Measurements from ENCODE around the gene CCNL2. TPM values are rescaled to one million over a fixed set of nuclear protein-coding genes. Genes with fewer than 3 reads are reported as not detected.

CCNL2 gene
- total RNA-seq, 1 experiment from 2014 or later: 173 TPM

GRCh38 chr1:1434131-1434823 is 35.1 kb upstream of the CCNL2 start:
- no peak overlapping the region for H2BK15ac ChIP-seq (ENCODE audit: low read depth, low read length)
- H3K4me2 ChIP-seq (ENCODE audit: insufficient read depth, insufficient read length, low read length): peak overlapping the region; percentile 59
- peak overlapping the region; percentile 22 for H3K18ac ChIP-seq (ENCODE audit: insufficient read length, low read depth, low read length)
- no peak overlapping the region for H4K91ac ChIP-seq (ENCODE audit: insufficient read length, low read depth, low read length)
- peaks cover 2% of the 10 kb centered on the region; the same call in 1 of the 2 replicates for H3K4me1 ChIP-seq (ENCODE audit: insufficient read depth, low read length)
- peaks cover 10% of the 10 kb centered on the region for H3K23me2 ChIP-seq (ENCODE audit: insufficient read length, low read depth, low read length, poor library complexity, severe bottlenecking)
- H2BK12ac ChIP-seq (ENCODE audit: insufficient read length, low read depth, low read length): no peak overlapping the region
- H2AK5ac ChIP-seq (ENCODE audit: insufficient read length, low read length): no peak overlapping the region
- no peaks in the 10 kb centered on the region for H3K36me3 Mint-ChIP-seq (ENCODE audit: insufficient read depth in 1 of 3, low read depth in 3 of 3)
- no peaks in the 10 kb centered on the region for H3K9me3 Mint-ChIP-seq
- no peaks in the 10 kb centered on the region for H4K20me1 ChIP-seq (ENCODE audit: control insufficient read depth, insufficient read depth, insufficient read length)
- H3K4me3 Mint-ChIP-seq: peak overlapping the region; percentile 64 to 81; a peak in 4 of 5 replicates
- peaks cover 31 to 46% of the 10 kb centered on the region in 2 experiments for H3K4me1 Mint-ChIP-seq
- H3K9me3 ChIP-seq (ENCODE audit: control insufficient read depth, low read depth, low read length): no peaks in the 10 kb centered on the region
- peak overlapping the region in 1 of 3 experiments; percentile 57; a peak in 1 of 7 replicates for H3K27ac Mint-ChIP-seq
- no peaks in the 10 kb centered on the region for H3K79me1 ChIP-seq (ENCODE audit: insufficient read depth, low read depth, low read length, poor library complexity, severe bottlenecking)
- H3K56ac ChIP-seq (ENCODE audit: insufficient read length, low read depth, low read length): no peak overlapping the region
- no peak overlapping the region for H4K8ac ChIP-seq (replicated peaks; ENCODE audit: insufficient read length, low read depth, low read length)
- H3K79me2 ChIP-seq (ENCODE audit: insufficient read depth, low read length): peaks cover 2% of the 10 kb centered on the region; the same call in 1 of the 2 replicates
- peak; percentile 76 for DNase-seq
- no peak overlapping the region for H3K9ac ChIP-seq (ENCODE audit: extremely low read depth, insufficient read length, low read length)
- no peak overlapping the region for H3T11ph ChIP-seq (ENCODE audit: low read length)
- TF ChIP-seq CTCF (conservative IDR thresholded peaks at IDR 0.05): no peak
- no CpG with 5 or more reads among the region's 32 CpGs for WGBS (ENCODE audit: extremely low coverage, insufficient read length, low lambda C conversion rate)
- H3K4ac ChIP-seq (ENCODE audit: low read depth, low read length): no peak overlapping the region
- no peak overlapping the region for H2BK5ac ChIP-seq (ENCODE audit: insufficient read length, low read length)
- peak overlapping the region; percentile 39; the same call in 1 of the 2 replicates for H3K14ac ChIP-seq (ENCODE audit: insufficient read depth, low read length)
- no peak overlapping the region for H2BK20ac ChIP-seq (ENCODE audit: low read depth, low read length, poor library complexity, severe bottlenecking)
- no peak overlapping the region for H4K5ac ChIP-seq (ENCODE audit: insufficient read length, low read depth, low read length)
- H2BK120ac ChIP-seq (ENCODE audit: low read depth, low read length, poor library complexity, severe bottlenecking): no peak overlapping the region
- no peaks in the 10 kb centered on the region for H3K27me3 Mint-ChIP-seq (ENCODE audit: low read depth)
- H2AFZ ChIP-seq (ENCODE audit: low read length): no peak overlapping the region
- H3K27ac ChIP-seq (ENCODE audit: insufficient read length, low read depth, low read length): no peak overlapping the region
- H3K27me3 ChIP-seq (ENCODE audit: insufficient read depth, low read length): no peaks in the 10 kb centered on the region
- H3K23ac ChIP-seq (ENCODE audit: insufficient read length, low read depth, low read length): no peak overlapping the region
